ENCODE data around the gene MYBL2. TPM values are rescaled to one million over a fixed set of nuclear protein-coding genes. Genes with fewer than 3 reads are reported as not detected.

MYBL2 gene
- total and polyA plus RNA-seq, 7 experiments from 2014 or later = 0.58 to 69.7 (median 2.7) TPM; not detected in 4

DNA sequence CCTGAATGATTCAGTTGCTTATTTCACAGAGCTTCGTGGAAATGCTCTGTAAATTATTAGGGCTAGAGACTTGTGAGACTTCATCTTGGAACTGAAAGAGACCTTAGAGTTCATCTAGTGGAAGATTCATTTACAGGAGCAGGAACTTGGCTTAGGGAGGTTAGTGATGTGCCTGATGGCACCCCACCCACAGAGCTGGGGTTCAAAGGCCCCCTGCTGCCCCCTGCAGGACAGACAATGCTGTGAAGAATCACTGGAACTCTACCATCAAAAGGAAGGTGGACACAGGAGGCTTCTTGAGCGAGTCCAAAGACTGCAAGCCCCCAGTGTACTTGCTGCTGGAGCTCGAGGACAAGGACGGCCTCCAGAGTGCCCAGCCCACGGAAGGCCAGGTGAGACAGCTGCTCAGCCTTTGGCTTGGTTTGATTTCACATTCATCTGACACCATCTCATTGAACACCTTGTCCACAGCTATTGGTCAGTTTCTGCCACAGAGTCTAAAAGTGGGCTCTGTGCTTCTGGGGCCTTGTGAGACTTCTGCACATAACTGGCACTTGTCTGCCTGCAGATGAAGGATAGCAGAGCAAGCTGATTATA lies 25.1 kb downstream of the MYBL2 start:
- Histone ChIP-seq H3K36me3 (ENCODE audit: control insufficient read depth in 2 of 3, insufficient read depth in 3 of 3, low read length in 3 of 3) (no peaks in the 10 kb centered on the region), H3K9me3 (ENCODE audit: control insufficient read depth in 2 of 3, low read length in 3 of 3) (no peaks in the 10 kb centered on the region), H3K27me3 (ENCODE audit: control insufficient read depth in 2 of 2, insufficient read depth in 2 of 2, low read length in 2 of 2) (no peaks in the 10 kb centered on the region), H3K27ac (ENCODE audit: low read depth, low read length) (no peak overlapping the region), H3K4me3 (ENCODE audit: low read length) (no peak overlapping the region), H3K4me1 (ENCODE audit: control insufficient read depth in 2 of 2, insufficient read depth in 2 of 2, low read length in 2 of 2) (no peaks in the 10 kb centered on the region)
- Mint-ChIP-seq H3K27me3 (no peaks in the 10 kb centered on the region), H3K4me1 (peaks cover 0 to 5% (median 5%) of the 10 kb centered on the region in 7 donors), H3K9me3 (no peaks in the 10 kb centered on the region), H3K4me3 (no peak overlapping the region), H3K36me3 (no peaks in the 10 kb centered on the region), H3K27ac (peak overlapping the region in 1 of 9 donors; percentile 36)
- peak in 8 of 9 donors; percentile 12 to 62 (median 26) for DNase-seq
- ChIA-PET POLR2A (interaction anchor here (0.5 to 1.7 kb wide), 2 partner anchors 12 to 25 kb away, joined by 5 to 6 read pairs; no protein-coding TSS in a partner anchor), CTCF (interaction anchor here (0.6 to 2.8 kb wide), 5 partner anchors 59 to 242 kb away, joined by 3 to 13 read pairs (median 3); no protein-coding TSS in a partner anchor)
- intact Hi-C loops (cut with micrococcal nuclease) = loop anchor here (1.0 kb wide), 3 partner anchors 57 to 243 kb away; no protein-coding TSS in a partner anchor
- peak; percentile 73 for ATAC-seq

DNA sequence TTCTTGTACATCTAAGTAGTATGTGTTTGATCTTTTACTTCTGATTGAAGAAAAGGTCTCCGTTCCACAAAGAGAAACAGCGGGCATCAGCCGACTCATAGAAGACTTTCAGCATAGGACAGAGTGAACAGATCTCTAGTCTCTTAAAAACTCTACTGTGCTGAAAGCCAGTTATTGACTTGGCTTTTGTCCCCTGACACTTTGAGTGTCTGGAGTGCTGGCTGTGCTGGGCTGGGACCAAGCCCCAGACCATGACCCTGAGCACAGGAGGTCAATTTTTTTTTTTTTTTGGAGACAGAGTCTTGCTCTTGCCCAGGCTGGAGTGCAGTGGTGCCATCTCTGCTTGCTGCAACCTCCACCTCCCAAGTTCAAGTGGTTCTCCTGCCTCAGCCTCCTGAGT lies 27.8 kb downstream of the MYBL2 start:
- H3K4me3 Mint-ChIP-seq = peak overlapping the region in 1 of 10 donors; percentile 12
- DNase-seq (no peak), ATAC-seq (no peak)
- no peaks in the 10 kb centered on the region for H3K9me3 Mint-ChIP-seq
- peaks cover 0 to 10% (median 5%) of the 10 kb centered on the region in 7 donors for H3K4me1 Mint-ChIP-seq
- Histone ChIP-seq H3K4me1 (ENCODE audit: control insufficient read depth in 2 of 2, insufficient read depth in 2 of 2, low read length in 2 of 2) (no peaks in the 10 kb centered on the region), H3K27ac (ENCODE audit: low read depth, low read length) (no peak overlapping the region), H3K9me3 (ENCODE audit: control insufficient read depth in 2 of 3, low read length in 3 of 3) (no peaks in the 10 kb centered on the region), H3K36me3 (ENCODE audit: control insufficient read depth in 2 of 3, insufficient read depth in 3 of 3, low read length in 3 of 3) (no peaks in the 10 kb centered on the region), H3K4me3 (ENCODE audit: low read length) (no peak overlapping the region), H3K27me3 (ENCODE audit: control insufficient read depth in 2 of 2, insufficient read depth in 2 of 2, low read length in 2 of 2) (no peaks in the 10 kb centered on the region)
- no peaks in the 10 kb centered on the region for H3K27me3 Mint-ChIP-seq
- intact Hi-C loops (cut with micrococcal nuclease) = no loop called here
- ChIA-PET CTCF (no interaction called here), POLR2A (no interaction called here)
- peak overlapping the region in 2 of 9 donors; percentile 3 to 67 for H3K27ac Mint-ChIP-seq
- H3K36me3 Mint-ChIP-seq = peaks cover 0 to 3% (median 0%) of the 10 kb centered on the region in 5 donors

DNA sequence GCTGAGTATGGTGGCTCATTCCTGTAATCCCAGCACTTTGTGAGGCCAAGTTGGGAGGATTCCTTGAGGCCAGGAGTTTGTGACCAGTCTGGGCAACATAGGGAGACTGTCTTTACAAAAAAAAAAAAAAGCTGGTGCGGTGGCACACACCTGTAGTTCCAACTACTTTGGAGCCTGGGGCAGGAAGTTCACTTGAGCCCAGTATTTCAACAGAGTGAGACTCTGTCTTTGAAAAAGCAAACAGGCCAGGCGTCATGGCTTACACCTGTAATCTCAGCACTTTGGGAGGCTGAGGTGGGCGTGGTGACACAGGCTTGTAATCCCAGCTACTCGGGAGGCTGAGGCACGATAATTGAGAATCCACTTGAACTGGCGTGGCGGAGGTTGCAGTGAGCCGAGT lies 28.7 kb downstream of the MYBL2 start:
- Mint-ChIP-seq H3K4me1 (peaks cover 5 to 18% (median 12%) of the 10 kb centered on the region in 7 donors), H3K4me3 (no peak overlapping the region), H3K9me3 (no peaks in the 10 kb centered on the region), H3K36me3 (peaks cover 0 to 7% (median 0%) of the 10 kb centered on the region in 5 donors), H3K27me3 (no peaks in the 10 kb centered on the region), H3K27ac (no peak overlapping the region)
- no peak for DNase-seq
- CTCF ChIA-PET = no interaction called here
- Histone ChIP-seq H3K4me3 (ENCODE audit: low read length) (no peak overlapping the region), H3K9me3 (ENCODE audit: control insufficient read depth in 2 of 3, low read length in 3 of 3) (no peaks in the 10 kb centered on the region), H3K27me3 (ENCODE audit: control insufficient read depth in 2 of 2, insufficient read depth in 2 of 2, low read length in 2 of 2) (no peaks in the 10 kb centered on the region), H3K4me1 (ENCODE audit: control insufficient read depth in 2 of 2, insufficient read depth in 2 of 2, low read length in 2 of 2) (peaks cover 0 to 3% of the 10 kb centered on the region in 2 donors), H3K36me3 (ENCODE audit: control insufficient read depth in 2 of 3, insufficient read depth in 3 of 3, low read length in 3 of 3) (no peaks in the 10 kb centered on the region), H3K27ac (ENCODE audit: low read depth, low read length) (no peak overlapping the region)
- POLR2A ChIA-PET = no interaction called here
- no peak for ATAC-seq
- intact Hi-C loops (cut with micrococcal nuclease) = no loop called here

DNA sequence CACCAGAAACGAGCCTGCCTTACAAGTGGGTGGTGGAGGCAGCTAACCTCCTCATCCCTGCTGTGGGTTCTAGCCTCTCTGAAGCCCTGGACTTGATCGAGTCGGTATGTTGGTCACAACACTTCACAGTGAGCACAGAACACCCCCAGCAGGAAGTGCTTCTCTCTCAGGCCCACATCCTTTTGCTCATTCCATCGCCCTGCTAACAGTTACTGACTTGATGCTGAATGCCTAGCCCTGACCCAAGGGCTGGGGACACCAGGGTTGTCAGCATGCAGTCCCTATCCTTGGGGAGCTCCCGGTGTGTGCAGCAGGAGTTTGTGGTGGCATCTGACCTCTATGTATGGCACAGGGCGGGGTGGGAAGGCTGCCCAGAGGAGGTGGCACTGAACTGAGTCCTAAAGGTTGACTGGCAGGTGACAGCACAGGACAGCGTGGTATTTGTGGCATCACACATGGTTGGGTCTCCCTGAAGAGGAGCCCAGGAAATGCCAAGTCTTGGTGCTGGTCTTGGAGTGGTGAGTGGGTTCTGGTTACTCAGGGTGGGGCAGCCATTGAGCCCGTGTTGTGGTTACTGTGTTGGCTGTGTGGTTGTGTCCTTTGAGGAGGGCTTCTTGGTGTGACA lies 33.1 kb downstream of the MYBL2 start:
- POLR2A ChIA-PET = no interaction called here
- DNase-seq (no peak), ATAC-seq (peak; percentile 37)
- intact Hi-C loops (cut with micrococcal nuclease) = no loop called here
- no peaks in the 10 kb centered on the region for H3K27me3 ChIP-seq (ENCODE audit: control insufficient read depth in 2 of 2, insufficient read depth in 2 of 2, low read length in 2 of 2)
- Mint-ChIP-seq H3K4me3 (peak overlapping the region in 2 of 10 donors; percentile 1 to 11), H3K27me3 (no peaks in the 10 kb centered on the region), H3K27ac (peak overlapping the region in 2 of 9 donors; percentile 42 to 61), H3K36me3 (peaks cover 0 to 20% (median 0%) of the 10 kb centered on the region in 5 donors), H3K4me1 (peaks cover 0 to 15% (median 8%) of the 10 kb centered on the region in 7 donors), H3K9me3 (no peaks in the 10 kb centered on the region)
- H3K4me1 ChIP-seq (ENCODE audit: control insufficient read depth in 2 of 2, insufficient read depth in 2 of 2, low read length in 2 of 2) = peaks cover 0 to 3% of the 10 kb centered on the region in 2 donors
- CTCF ChIA-PET = no interaction called here
- H3K27ac ChIP-seq (ENCODE audit: low read depth, low read length) = no peak overlapping the region
- no peaks in the 10 kb centered on the region for H3K36me3 ChIP-seq (ENCODE audit: control insufficient read depth in 2 of 3, insufficient read depth in 3 of 3, low read length in 3 of 3)
- H3K9me3 ChIP-seq (ENCODE audit: control insufficient read depth in 2 of 3, low read length in 3 of 3) = no peaks in the 10 kb centered on the region
- H3K4me3 ChIP-seq (ENCODE audit: low read length) = no peak overlapping the region

DNA sequence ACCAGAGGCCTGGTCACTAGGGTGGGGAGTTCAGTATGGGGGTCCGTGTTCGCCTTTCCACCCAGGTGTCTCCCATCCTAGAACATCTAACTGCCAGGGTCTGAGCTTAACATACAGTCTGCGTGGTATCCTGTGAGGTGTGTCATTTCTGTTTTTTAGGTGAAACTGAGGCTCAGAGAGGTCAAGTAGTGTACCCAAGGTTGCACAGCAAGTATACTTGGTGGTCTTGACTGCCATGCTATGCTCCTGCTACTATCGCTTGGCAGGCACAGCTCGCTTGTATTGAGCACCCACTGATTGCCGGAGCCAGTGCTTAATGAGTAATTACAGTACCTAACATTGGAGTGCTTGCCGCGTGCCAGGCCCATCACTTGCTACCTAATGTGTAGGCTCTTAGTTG lies 33.7 kb downstream of the MYBL2 start:
- ATAC-seq (no peak), DNase-seq (no peak)
- no peak overlapping the region for H3K27ac ChIP-seq (ENCODE audit: low read depth, low read length)
- Mint-ChIP-seq H3K36me3 (peaks cover 0 to 20% (median 0%) of the 10 kb centered on the region in 5 donors), H3K27ac (peak overlapping the region in 1 of 9 donors; percentile 42), H3K4me3 (no peak overlapping the region), H3K4me1 (peaks cover 0 to 15% (median 8%) of the 10 kb centered on the region in 7 donors), H3K9me3 (no peaks in the 10 kb centered on the region), H3K27me3 (no peaks in the 10 kb centered on the region)
- H3K4me3 ChIP-seq (ENCODE audit: low read length) = no peak overlapping the region
- POLR2A ChIA-PET = no interaction called here
- H3K27me3 ChIP-seq (ENCODE audit: control insufficient read depth in 2 of 2, insufficient read depth in 2 of 2, low read length in 2 of 2) = no peaks in the 10 kb centered on the region
- H3K4me1 ChIP-seq (ENCODE audit: control insufficient read depth in 2 of 2, insufficient read depth in 2 of 2, low read length in 2 of 2) = peaks cover 0 to 3% of the 10 kb centered on the region in 2 donors
- H3K9me3 ChIP-seq (ENCODE audit: control insufficient read depth in 2 of 3, low read length in 3 of 3) = no peaks in the 10 kb centered on the region
- intact Hi-C loops (cut with micrococcal nuclease) = no loop called here
- CTCF ChIA-PET = no interaction called here
- no peaks in the 10 kb centered on the region for H3K36me3 ChIP-seq (ENCODE audit: control insufficient read depth in 2 of 3, insufficient read depth in 3 of 3, low read length in 3 of 3)

- Mint-ChIP-seq H3K27me3 (no peaks in the 10 kb centered on the region), H3K36me3 (peaks cover 0 to 25% (median 0%) of the 10 kb centered on the region in 5 donors), H3K27ac (no peak overlapping the region), H3K4me3 (no peak overlapping the region), H3K9me3 (no peaks in the 10 kb centered on the region), H3K4me1 (peaks cover 0 to 15% (median 8%) of the 10 kb centered on the region in 7 donors)
- Histone ChIP-seq H3K27ac (ENCODE audit: low read depth, low read length) (no peak overlapping the region), H3K4me3 (ENCODE audit: low read length) (no peak overlapping the region), H3K9me3 (ENCODE audit: control insufficient read depth in 2 of 3, low read length in 3 of 3) (no peaks in the 10 kb centered on the region), H3K4me1 (ENCODE audit: control insufficient read depth in 2 of 2, insufficient read depth in 2 of 2, low read length in 2 of 2) (peaks cover 0 to 3% of the 10 kb centered on the region in 2 donors), H3K27me3 (ENCODE audit: control insufficient read depth in 2 of 2, insufficient read depth in 2 of 2, low read length in 2 of 2) (no peaks in the 10 kb centered on the region), H3K36me3 (ENCODE audit: control insufficient read depth in 2 of 3, insufficient read depth in 3 of 3, low read length in 3 of 3) (no peaks in the 10 kb centered on the region)
- ChIA-PET CTCF (no interaction called here), POLR2A (no interaction called here)
- intact Hi-C loops (cut with micrococcal nuclease) = no loop called here
- ATAC-seq (no peak), DNase-seq (no peak)
Observed at GRCh38 chr20:43702502-43702901, 35.6 kb downstream of the MYBL2 start.

Data from naive thymus-derived CD4-positive, alpha-beta T cell (primary cell).